ENCODE results near the gene MC1R. TPM values are rescaled to one million over a fixed set of nuclear protein-coding genes. Genes with fewer than 3 reads are reported as not detected.

Gene MC1R
- total RNA-seq, 1 experiment from 2014 or later = 16.9 TPM

DNA sequence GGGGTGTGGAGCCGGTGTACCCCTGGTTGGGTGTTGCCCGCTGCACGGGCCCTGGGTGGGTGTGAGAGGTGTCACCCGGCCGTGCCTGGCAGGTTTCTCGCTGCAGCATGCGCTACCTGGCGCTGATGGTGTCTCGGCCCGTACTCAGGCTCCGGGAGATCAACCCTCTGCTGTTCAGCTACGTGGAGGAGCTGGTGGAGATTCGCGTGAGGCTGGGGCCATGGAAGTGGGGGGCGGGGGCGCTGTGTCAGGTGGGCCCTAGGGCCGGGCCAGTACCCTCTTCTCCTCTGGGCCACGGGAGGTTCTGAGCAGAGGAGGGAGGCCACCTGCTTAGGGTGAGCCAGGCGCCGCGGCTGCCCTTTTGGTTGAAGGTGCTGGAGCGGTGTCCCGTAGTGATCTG is 43.3 kb downstream of the MC1R start:
- no peak for DNase-seq
- no peak overlapping the region for H3K27ac Mint-ChIP-seq (ENCODE audit: unreplicated experiment)
- BruUV-seq (replicated peaks) = no TSS peak
- no peaks in the 10 kb centered on the region for H3K27me3 Mint-ChIP-seq (ENCODE audit: unreplicated experiment)
- no peak for TF ChIP-seq CTCF (IDR thresholded peaks at IDR 0.05; ENCODE audit: unreplicated experiment)
- H3K4me3 Mint-ChIP-seq (ENCODE audit: low read depth, unreplicated experiment) = no peak overlapping the region
- peaks cover 34% of the 10 kb centered on the region for H3K36me3 Mint-ChIP-seq (ENCODE audit: insufficient read depth, unreplicated experiment)
- H3K4me1 Mint-ChIP-seq (ENCODE audit: low read depth, unreplicated experiment) = no peaks in the 10 kb centered on the region
- H3K9me3 Mint-ChIP-seq (ENCODE audit: low read depth, unreplicated experiment) = no peaks in the 10 kb centered on the region
- CTCF ChIA-PET = no interaction called here
- intact Hi-C loops (cut with micrococcal nuclease; ENCODE audit: unreplicated experiment) = no loop called here

DNA sequence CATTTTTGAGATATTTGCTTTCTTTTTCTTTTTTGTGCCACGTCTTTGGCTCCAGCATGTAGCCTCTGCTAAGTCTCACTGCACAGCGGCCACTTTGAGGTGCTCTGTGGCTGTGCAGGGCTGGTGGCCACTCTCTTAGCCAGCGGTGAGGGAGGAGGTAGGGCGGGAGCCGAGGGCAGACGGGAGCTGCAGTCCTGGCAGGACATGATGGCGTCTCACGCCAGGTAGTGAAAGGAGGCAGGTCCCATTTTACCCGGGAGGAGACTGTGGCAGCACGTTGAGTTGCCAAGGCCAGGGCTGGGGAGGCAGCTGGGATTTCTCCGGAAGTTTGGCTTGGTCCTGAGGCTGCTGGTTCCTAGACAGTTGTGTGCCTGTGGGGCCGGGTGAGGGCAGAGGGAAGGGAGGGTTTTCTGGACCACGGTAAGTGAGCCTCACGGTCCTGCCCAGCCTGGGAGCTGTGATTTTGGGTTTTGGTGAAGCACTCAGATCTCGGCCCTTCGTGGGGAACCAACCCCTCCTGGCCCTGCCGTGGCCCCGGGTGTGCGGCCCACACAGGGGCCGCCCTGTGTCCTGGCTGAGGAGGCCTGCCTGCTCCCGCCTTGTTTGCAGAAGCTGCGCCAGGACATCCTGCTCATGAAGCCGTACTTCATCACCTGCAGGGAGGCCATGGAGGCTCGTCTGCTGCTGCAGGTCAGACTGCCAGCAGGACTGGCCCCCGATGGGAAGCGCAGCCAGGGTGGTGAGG is 44.3 kb downstream of the MC1R start:
- intact Hi-C loops (cut with micrococcal nuclease; ENCODE audit: unreplicated experiment) = no loop called here
- CTCF ChIA-PET = no interaction called here
- Mint-ChIP-seq H3K4me1 (ENCODE audit: low read depth, unreplicated experiment) (no peaks in the 10 kb centered on the region), H3K27me3 (ENCODE audit: unreplicated experiment) (no peaks in the 10 kb centered on the region), H3K4me3 (ENCODE audit: low read depth, unreplicated experiment) (no peak overlapping the region), H3K27ac (ENCODE audit: unreplicated experiment) (no peak overlapping the region), H3K9me3 (ENCODE audit: low read depth, unreplicated experiment) (no peaks in the 10 kb centered on the region), H3K36me3 (ENCODE audit: insufficient read depth, unreplicated experiment) (peaks cover 36% of the 10 kb centered on the region)
- TF ChIP-seq CTCF (IDR thresholded peaks at IDR 0.05; ENCODE audit: unreplicated experiment) = no peak
- no peak for DNase-seq
- BruUV-seq (replicated peaks) = no TSS peak

- no peaks in the 10 kb centered on the region for H3K27me3 Mint-ChIP-seq (ENCODE audit: unreplicated experiment)
These were observed 45.5 kb downstream of the MC1R start for GRCh38 chr16:89964201-89964600.

DNA sequence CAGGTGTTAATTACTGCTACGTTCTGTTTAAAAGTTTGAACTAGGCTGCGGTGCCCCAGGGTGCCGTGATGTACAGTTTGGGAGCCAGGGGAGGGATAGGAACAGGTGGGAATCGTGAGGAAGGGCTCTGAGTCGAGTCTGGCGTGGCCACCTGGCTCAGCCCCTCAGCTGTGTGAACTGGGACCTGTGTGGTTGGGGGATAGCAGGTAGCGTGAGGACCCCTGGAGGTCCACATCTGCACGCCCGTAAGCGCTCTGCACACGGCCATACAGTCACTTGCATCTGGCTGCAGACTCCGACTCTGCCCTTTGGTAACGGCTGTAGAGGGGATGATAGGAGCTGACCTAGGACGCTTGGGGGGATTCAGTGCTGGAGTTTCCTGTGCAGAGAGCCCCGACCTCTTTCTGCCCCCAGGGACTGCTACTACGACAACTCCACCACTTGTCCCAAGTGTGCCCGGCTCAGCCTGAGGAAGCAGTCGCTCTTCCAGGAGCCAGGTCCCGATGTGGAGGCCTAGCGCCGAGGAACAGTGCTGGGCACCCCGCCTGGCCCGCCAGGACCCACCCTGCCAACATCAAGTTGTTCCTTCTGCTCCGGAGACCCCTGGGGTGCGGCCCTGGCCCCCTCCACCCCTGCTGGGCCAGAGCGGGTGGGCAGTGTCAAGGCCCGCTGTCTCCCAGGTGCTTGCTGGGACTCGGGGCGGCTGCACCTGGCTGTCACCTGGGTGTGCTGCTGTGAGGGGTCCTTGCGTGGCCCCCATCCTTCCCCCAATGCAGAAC is 47.0 kb downstream of the MC1R start:
- intact Hi-C loops (cut with micrococcal nuclease; ENCODE audit: unreplicated experiment) = no loop called here
- Mint-ChIP-seq H3K4me3 (ENCODE audit: low read depth, unreplicated experiment) (no peak overlapping the region), H3K27me3 (ENCODE audit: unreplicated experiment) (no peaks in the 10 kb centered on the region), H3K36me3 (ENCODE audit: insufficient read depth, unreplicated experiment) (peaks cover 38% of the 10 kb centered on the region), H3K4me1 (ENCODE audit: low read depth, unreplicated experiment) (no peaks in the 10 kb centered on the region), H3K9me3 (ENCODE audit: low read depth, unreplicated experiment) (no peaks in the 10 kb centered on the region), H3K27ac (ENCODE audit: unreplicated experiment) (no peak overlapping the region)
- BruUV-seq (replicated peaks) = no TSS peak
- TF ChIP-seq CTCF (IDR thresholded peaks at IDR 0.05; ENCODE audit: unreplicated experiment) = no peak
- CTCF ChIA-PET = no interaction called here
- DNase-seq = no peak

More at GRCh38 chr16:89964201-89964600, 45.5 kb downstream of the MC1R start:
- H3K4me3 Mint-ChIP-seq (ENCODE audit: low read depth, unreplicated experiment) = no peak overlapping the region
- peaks cover 30% of the 10 kb centered on the region for H3K36me3 Mint-ChIP-seq (ENCODE audit: insufficient read depth, unreplicated experiment)
- no peak overlapping the region for H3K27ac Mint-ChIP-seq (ENCODE audit: unreplicated experiment)
- CTCF ChIA-PET = no interaction called here
- H3K9me3 Mint-ChIP-seq (ENCODE audit: low read depth, unreplicated experiment) = no peaks in the 10 kb centered on the region
- no peak for TF ChIP-seq CTCF (IDR thresholded peaks at IDR 0.05; ENCODE audit: unreplicated experiment)
- no TSS peak for BruUV-seq (replicated peaks)
- H3K4me1 Mint-ChIP-seq (ENCODE audit: low read depth, unreplicated experiment) = no peaks in the 10 kb centered on the region
- DNase-seq = no peak
- intact Hi-C loops (cut with micrococcal nuclease; ENCODE audit: unreplicated experiment) = no loop called here
